ENCODE results near the gene NGF. TPM values are rescaled to one million over a fixed set of nuclear protein-coding genes. Genes with fewer than 3 reads are reported as not detected.

NGF gene
- total RNA-seq, 1 donor from 2014 or later = 41.7 TPM

- H3K4me3 Mint-ChIP-seq (ENCODE audit: unreplicated experiment) = no peak overlapping the region
- H3K9me3 Mint-ChIP-seq (ENCODE audit: low read depth) = no peaks in the 10 kb centered on the region
- H3K4me1 Mint-ChIP-seq (ENCODE audit: low read depth) = peaks cover 83% of the 10 kb centered on the region
- DNase-seq (ENCODE audit: low spot score) = no peak
- peaks cover 6% of the 10 kb centered on the region for H3K36me3 Mint-ChIP-seq (ENCODE audit: low read depth)
- no peak for TF ChIP-seq CTCF (IDR thresholded peaks at IDR 0.05)
- peak overlapping the region; percentile 67 for H3K27ac Mint-ChIP-seq (ENCODE audit: unreplicated experiment)
- no peaks in the 10 kb centered on the region for H3K27me3 Mint-ChIP-seq (ENCODE audit: low read depth)
Observed at GRCh38 chr1:115301438-115302020, 36.5 kb downstream of the NGF start.

- Mint-ChIP-seq H3K36me3 (ENCODE audit: low read depth) (peaks cover 6% of the 10 kb centered on the region), H3K27ac (ENCODE audit: unreplicated experiment) (peak overlapping the region; percentile 67), H3K9me3 (ENCODE audit: low read depth) (no peaks in the 10 kb centered on the region), H3K4me1 (ENCODE audit: low read depth) (peaks cover 82% of the 10 kb centered on the region), H3K4me3 (ENCODE audit: unreplicated experiment) (no peak overlapping the region), H3K27me3 (ENCODE audit: low read depth) (no peaks in the 10 kb centered on the region)
- no peak for DNase-seq (ENCODE audit: low spot score)
- no peak for TF ChIP-seq CTCF (IDR thresholded peaks at IDR 0.05)
Observed at GRCh38 chr1:115300087-115300876, 37.8 kb downstream of the NGF start.

GRCh38 chr1:115299266-115299665 is 38.8 kb downstream of the NGF start:
- Mint-ChIP-seq H3K4me1 (ENCODE audit: low read depth) (peaks cover 90% of the 10 kb centered on the region), H3K36me3 (ENCODE audit: low read depth) (peaks cover 13% of the 10 kb centered on the region), H3K27ac (ENCODE audit: unreplicated experiment) (peak overlapping the region; percentile 67), H3K4me3 (ENCODE audit: unreplicated experiment) (no peak overlapping the region), H3K9me3 (ENCODE audit: low read depth) (no peaks in the 10 kb centered on the region), H3K27me3 (ENCODE audit: low read depth) (no peaks in the 10 kb centered on the region)
- TF ChIP-seq CTCF (IDR thresholded peaks at IDR 0.05) = no peak
- no peak for DNase-seq (ENCODE audit: low spot score)

- H3K4me1 Mint-ChIP-seq (ENCODE audit: low read depth) = peaks cover 81% of the 10 kb centered on the region
- no peak overlapping the region for H3K27ac Mint-ChIP-seq (ENCODE audit: unreplicated experiment)
- no peaks in the 10 kb centered on the region for H3K27me3 Mint-ChIP-seq (ENCODE audit: low read depth)
- H3K9me3 Mint-ChIP-seq (ENCODE audit: low read depth) = no peaks in the 10 kb centered on the region
- H3K36me3 Mint-ChIP-seq (ENCODE audit: low read depth) = peaks cover 18% of the 10 kb centered on the region
- DNase-seq (ENCODE audit: low spot score) = no peak
- H3K4me3 Mint-ChIP-seq (ENCODE audit: unreplicated experiment) = no peak overlapping the region
- TF ChIP-seq CTCF (IDR thresholded peaks at IDR 0.05) = no peak
Observed at GRCh38 chr1:115296981-115297380, 41.1 kb downstream of the NGF start.

- peaks cover 78% of the 10 kb centered on the region for H3K4me1 Mint-ChIP-seq (ENCODE audit: low read depth)
- no peaks in the 10 kb centered on the region for H3K27me3 Mint-ChIP-seq (ENCODE audit: low read depth)
- peaks cover 22% of the 10 kb centered on the region for H3K36me3 Mint-ChIP-seq (ENCODE audit: low read depth)
- no peak for DNase-seq (ENCODE audit: low spot score)
- no peaks in the 10 kb centered on the region for H3K9me3 Mint-ChIP-seq (ENCODE audit: low read depth)
- H3K4me3 Mint-ChIP-seq (ENCODE audit: unreplicated experiment) = no peak overlapping the region
- H3K27ac Mint-ChIP-seq (ENCODE audit: unreplicated experiment) = no peak overlapping the region
- no peak for TF ChIP-seq CTCF (IDR thresholded peaks at IDR 0.05)
Observed at GRCh38 chr1:115295904-115296696, 41.9 kb downstream of the NGF start.
